ENCODE results near the gene NPW. TPM values are rescaled to one million over a fixed set of nuclear protein-coding genes. Genes with fewer than 3 reads are reported as not detected.

The NPW gene
- polyA plus RNA-seq, 1 donor (not counting 4 experiments of a cell fraction or from before 2014, with no cell fraction given): not detected

- Histone ChIP-seq H3K4me3 (ENCODE audit: control insufficient read depth in 2 of 3, extremely low read depth in 1 of 3, insufficient read depth in 2 of 3, low read depth in 1 of 3, low read length in 3 of 3) (no peak overlapping the region), H3K27me3 (ENCODE audit: control insufficient read depth, extremely low read depth, insufficient read depth, low read length) (no peaks in the 10 kb centered on the region), H3K9me1 (ENCODE audit: control insufficient read depth, extremely low read depth, insufficient read depth, low read length) (no peaks in the 10 kb centered on the region), H3K4me1 (ENCODE audit: control insufficient read depth, extremely low read depth, insufficient read depth, low read length) (no peaks in the 10 kb centered on the region), H4K20me1 (ENCODE audit: control insufficient read depth, extremely low read depth, insufficient read depth, low read length) (peaks cover 4% of the 10 kb centered on the region), H3K9ac (ENCODE audit: control insufficient read depth, extremely low read depth, insufficient read depth, low read length) (no peak overlapping the region), H3K9me3 (ENCODE audit: control insufficient read depth, low read depth, low read length) (no peaks in the 10 kb centered on the region), H2AFZ (ENCODE audit: control insufficient read depth, low read length) (no peak overlapping the region), H3K27ac (ENCODE audit: control insufficient read depth, insufficient read depth, low read length) (no peak overlapping the region), H3K4me2 (ENCODE audit: control insufficient read depth, extremely low read depth, insufficient read depth, low read depth, low read length) (no peak overlapping the region), H3K79me2 (ENCODE audit: control insufficient read depth, insufficient read depth, low read length) (no peaks in the 10 kb centered on the region), H3K36me3 (ENCODE audit: control insufficient read depth in 2 of 2, extremely low read depth in 1 of 2, insufficient read depth in 2 of 2, low read length in 2 of 2) (peaks cover 18 to 33% of the 10 kb centered on the region in 2 experiments)
- dilution Hi-C loops (cut with MboI; ENCODE audit: extremely low pct_ligation_motif_present, low sequenced_read_pairs): no loop called here
- FAIRE-seq: no peak
- TF ChIP-seq CTCF (optimal IDR thresholded peaks at IDR 0.05 in 1 of 3, IDR thresholded peaks at IDR 0.05 in 1 of 3, conservative IDR thresholded peaks at IDR 0.05 in 1 of 3; ENCODE audit: extremely low read depth in 1 of 3, insufficient read depth in 2 of 3, low read length in 3 of 3) (no peak), EZH2 (IDR thresholded peaks at IDR 0.05; ENCODE audit: low read length) (no peak)
- no peak for DNase-seq (ENCODE audit: low read depth, low spot score)
These were observed 44.9 kb downstream of the NPW start for GRCh38 chr16:2064368-2064945.

GRCh38 chr16:2066139-2066538 is 46.6 kb downstream of the NPW start:
- Histone ChIP-seq H2AFZ (ENCODE audit: control insufficient read depth, low read length) (no peak overlapping the region), H3K79me2 (ENCODE audit: control insufficient read depth, insufficient read depth, low read length) (no peaks in the 10 kb centered on the region), H3K9me1 (ENCODE audit: control insufficient read depth, extremely low read depth, insufficient read depth, low read length) (no peaks in the 10 kb centered on the region), H3K27me3 (ENCODE audit: control insufficient read depth, extremely low read depth, insufficient read depth, low read length) (no peaks in the 10 kb centered on the region), H4K20me1 (ENCODE audit: control insufficient read depth, extremely low read depth, insufficient read depth, low read length) (peaks cover 4% of the 10 kb centered on the region), H3K27ac (ENCODE audit: control insufficient read depth, insufficient read depth, low read length) (no peak overlapping the region), H3K36me3 (ENCODE audit: control insufficient read depth in 2 of 2, extremely low read depth in 1 of 2, insufficient read depth in 2 of 2, low read length in 2 of 2) (peaks cover 18 to 34% of the 10 kb centered on the region in 2 experiments), H3K9me3 (ENCODE audit: control insufficient read depth, low read depth, low read length) (no peaks in the 10 kb centered on the region), H3K4me1 (ENCODE audit: control insufficient read depth, extremely low read depth, insufficient read depth, low read length) (no peaks in the 10 kb centered on the region), H3K9ac (ENCODE audit: control insufficient read depth, extremely low read depth, insufficient read depth, low read length) (no peak overlapping the region), H3K4me3 (ENCODE audit: control insufficient read depth in 2 of 3, extremely low read depth in 1 of 3, insufficient read depth in 2 of 3, low read depth in 1 of 3, low read length in 3 of 3) (no peak overlapping the region), H3K4me2 (ENCODE audit: control insufficient read depth, extremely low read depth, insufficient read depth, low read depth, low read length) (no peak overlapping the region)
- dilution Hi-C loops (cut with MboI; ENCODE audit: extremely low pct_ligation_motif_present, low sequenced_read_pairs): no loop called here
- FAIRE-seq (no peak), DNase-seq (ENCODE audit: low read depth, low spot score) (no peak)
- TF ChIP-seq EZH2 (IDR thresholded peaks at IDR 0.05; ENCODE audit: low read length) (no peak), CTCF (optimal IDR thresholded peaks at IDR 0.05 in 1 of 3, IDR thresholded peaks at IDR 0.05 in 1 of 3, conservative IDR thresholded peaks at IDR 0.05 in 1 of 3; ENCODE audit: extremely low read depth in 1 of 3, insufficient read depth in 2 of 3, low read length in 3 of 3) (no peak)

Small RNA genes lying within 50 kb of the gene (small RNA-seq; reads per million reads assigned to genes)
- gene AC005363.2 (ENCODE audit: insufficient read length in 3 of 3, low read depth in 3 of 3, low replicate concordance in 1 of 3): 0 reads per million in 3 experiments
- 0 reads per million in 3 experiments for gene RN7SL219P (ENCODE audit: insufficient read length in 3 of 3, low read depth in 3 of 3, low replicate concordance in 1 of 3)

Other genes with a start within 250 kb of the NPW start
- gene NME3, start 248.2 kb upstream of the NPW start, polyA plus RNA-seq: 9.8 to 32.7 TPM (median 10.1 TPM) in 3 replicates
- 6.3 to 19.3 TPM (median 7.6 TPM) in 3 replicates for gene EME2, start 247.0 kb upstream of the NPW start, polyA plus RNA-seq
- gene MRPS34, start 246.7 kb upstream of the NPW start, polyA plus RNA-seq: 62.9 to 74.3 TPM (median 68.0 TPM) in 3 replicates
- 9.5 to 18.3 TPM (median 12.2 TPM) in 3 replicates for gene SPSB3, start 237.2 kb upstream of the NPW start, polyA plus RNA-seq
- 24.4 to 39.4 TPM (median 34.9 TPM) in 3 replicates for gene NUBP2, start 236.8 kb upstream of the NPW start, polyA plus RNA-seq
- not detected in 3 replicates for gene IGFALS, start 226.1 kb upstream of the NPW start, polyA plus RNA-seq
- gene HAGH, start 193.0 kb upstream of the NPW start, polyA plus RNA-seq: 17.7 to 31.2 TPM (median 22.2 TPM) in 3 replicates
- gene FAHD1, start 192.6 kb upstream of the NPW start, polyA plus RNA-seq: 29.4 to 59.5 TPM (median 36.8 TPM) in 3 replicates
- not detected in 3 replicates for gene MEIOB, start 147.6 kb upstream of the NPW start, polyA plus RNA-seq
- gene HS3ST6, start 101.4 kb upstream of the NPW start, polyA plus RNA-seq: 0.09 TPM in 1 of 3 replicates, not detected in the others
- gene MSRB1, start 76.6 kb upstream of the NPW start, polyA plus RNA-seq: 23.9 to 45.4 TPM (median 25.2 TPM) in 3 replicates
- gene RPL3L, start 65.1 kb upstream of the NPW start, polyA plus RNA-seq: 0.34 to 0.38 TPM (median 0.37 TPM) in 3 replicates
- gene NDUFB10, start 60.2 kb upstream of the NPW start, polyA plus RNA-seq: 97.9 to 161 TPM (median 107 TPM) in 3 replicates
- gene RPS2, start 55.0 kb upstream of the NPW start, polyA plus RNA-seq: 2,750 to 6,036 TPM (median 3,573 TPM) in 3 replicates
- not detected in 3 replicates for gene RNF151, start 52.9 kb upstream of the NPW start, polyA plus RNA-seq
- gene TBL3, start 47.7 kb upstream of the NPW start, polyA plus RNA-seq: 27.8 to 45.1 TPM (median 40.1 TPM) in 3 replicates
- 0.38 to 1.1 TPM (median 0.54 TPM) in 3 replicates for gene NOXO1, start 38.3 kb upstream of the NPW start, polyA plus RNA-seq
- 10.3 to 13.4 TPM (median 12.0 TPM) in 3 replicates for gene GFER, start 35.6 kb upstream of the NPW start, polyA plus RNA-seq
- 0.12 to 0.30 TPM (median 0.28 TPM) in 3 replicates for gene SYNGR3, start 29.8 kb upstream of the NPW start, polyA plus RNA-seq
- gene ZNF598, start 10.0 kb upstream of the NPW start, polyA plus RNA-seq: 18.0 to 35.5 TPM (median 24.0 TPM) in 3 replicates
- 5.9 to 10.1 TPM (median 9.0 TPM) in 3 replicates for gene NHERF2, start 7.1 kb downstream of the NPW start, polyA plus RNA-seq
- 8.5 to 16.0 TPM (median 10.9 TPM) in 3 replicates for gene NTHL1, start 28.0 kb downstream of the NPW start, polyA plus RNA-seq
- 22.6 to 28.8 TPM (median 23.3 TPM) in 3 replicates for gene TSC2, start 28.2 kb downstream of the NPW start, polyA plus RNA-seq
- 10.6 to 22.9 TPM (median 16.4 TPM) in 3 replicates for gene PKD1, start 116.1 kb downstream of the NPW start, polyA plus RNA-seq
- gene RAB26, start 128.8 kb downstream of the NPW start, polyA plus RNA-seq: 0.44 to 0.91 TPM (median 0.58 TPM) in 3 replicates
- gene TRAF7, start 136.0 kb downstream of the NPW start, polyA plus RNA-seq: 38.4 to 52.1 TPM (median 45.9 TPM) in 3 replicates
- 0.01 to 0.45 TPM (median 0.04 TPM) in 3 replicates for gene CASKIN1, start 176.8 kb downstream of the NPW start, polyA plus RNA-seq
- 35.7 to 68.9 TPM (median 54.7 TPM) in 3 replicates for gene MLST8, start 185.7 kb downstream of the NPW start, polyA plus RNA-seq
- gene BRICD5, start 191.1 kb downstream of the NPW start, polyA plus RNA-seq: 1.8 to 5.9 TPM (median 3.5 TPM) in 3 replicates
- gene PGP, start 195.1 kb downstream of the NPW start, polyA plus RNA-seq: 10.3 to 18.0 TPM (median 10.4 TPM) in 3 replicates
- gene E4F1, start 203.8 kb downstream of the NPW start, polyA plus RNA-seq: 10.5 to 24.7 TPM (median 11.1 TPM) in 3 replicates
- gene DNASE1L2, start 216.7 kb downstream of the NPW start, polyA plus RNA-seq: 0.31 to 1.1 TPM (median 0.41 TPM) in 3 replicates
- 19.7 to 32.0 TPM (median 24.2 TPM) in 3 replicates for gene ECI1, start 231.8 kb downstream of the NPW start, polyA plus RNA-seq
- 79.2 to 226 TPM (median 89.4 TPM) in 3 replicates for gene RNPS1, start 248.3 kb downstream of the NPW start, polyA plus RNA-seq

All from keratinocyte (primary cell).